ENCODE data around the gene MORN3. TPM values are rescaled to one million over a fixed set of nuclear protein-coding genes. Genes with fewer than 3 reads are reported as not detected.

The MORN3 gene
- total and polyA plus RNA-seq, 2 of the 8 experiments (the other 6 are each of a cell fraction or from before 2014, with no cell fraction given) = 0.39 to 0.93 TPM

DNA sequence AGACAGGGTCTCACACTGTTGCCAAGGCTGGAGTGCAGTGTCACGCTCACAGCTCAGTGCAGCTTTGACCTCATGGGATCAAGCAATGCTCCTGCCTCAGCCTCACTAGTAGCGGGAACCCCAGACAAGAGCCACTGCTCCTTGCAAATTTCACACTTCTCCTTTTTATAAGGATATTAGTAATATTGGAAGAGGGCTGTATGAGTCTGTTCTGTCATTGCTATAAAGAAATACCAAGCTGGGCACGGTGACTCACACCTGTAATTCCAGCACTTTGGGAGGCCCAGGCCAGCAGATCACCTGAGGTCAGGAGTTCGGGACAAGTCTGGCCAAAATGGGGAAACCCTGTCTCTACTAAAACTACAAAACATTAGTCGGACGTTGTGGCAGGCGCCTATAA is 56.0 kb downstream of the MORN3 start:
- Histone ChIP-seq H2BK12ac (ENCODE audit: low read depth, low read length) (no peak overlapping the region), H3K9ac (replicated peaks in 1 of 4; ENCODE audit: extremely low read depth in 1 of 4, low read depth in 3 of 4, low read length in 3 of 4) (no peak overlapping the region), H3K14ac (ENCODE audit: insufficient read length) (no peak overlapping the region), H3K4me2 (ENCODE audit: insufficient read depth in 1 of 2, low read depth in 2 of 2, low read length in 2 of 2) (no peak overlapping the region), H3K27ac (ENCODE audit: low read depth, low read length) (no peak overlapping the region), H3K79me2 (ENCODE audit: control insufficient read depth in 1 of 2, insufficient read depth in 2 of 2, low read length in 2 of 2) (no peaks in the 10 kb centered on the region), H2BK20ac (ENCODE audit: low read length) (no peak overlapping the region; the same call in 1 of the 2 replicates), H3K23ac (ENCODE audit: insufficient read length) (no peak overlapping the region), H2AFZ (ENCODE audit: low read length) (no peak overlapping the region), H4K8ac (ENCODE audit: extremely low read depth, insufficient read depth, low read length) (no peak overlapping the region; the same call in 1 of the 2 replicates), H2BK120ac (replicated peaks; ENCODE audit: low read depth, low read length) (no peak overlapping the region), H3K9me3 (ENCODE audit: insufficient read depth in 2 of 2, low read depth in 1 of 2, low read length in 1 of 2) (no peaks in the 10 kb centered on the region), H3K4me1 (replicated peaks in 1 of 4; ENCODE audit: control insufficient read depth in 3 of 4, insufficient read depth in 4 of 4, low read length in 3 of 4) (peaks cover 0 to 6% (median 1%) of the 10 kb centered on the region in 4 experiments; a peak in 2 of 7 replicates), H3K4ac (replicated peaks; ENCODE audit: insufficient read length, low read depth, low read length) (no peak overlapping the region), H3K23me2 (ENCODE audit: low read depth, low read length) (no peaks in the 10 kb centered on the region), H3K56ac (replicated peaks; ENCODE audit: insufficient read length, low read depth, low read length) (no peak overlapping the region), H3K36me3 (ENCODE audit: control insufficient read depth in 2 of 4, insufficient read depth in 4 of 4, low read length in 3 of 4) (no peaks in the 10 kb centered on the region), H3K27me3 (replicated peaks in 1 of 4; ENCODE audit: control insufficient read depth in 3 of 4, extremely low read depth in 1 of 4, insufficient read depth in 3 of 4, low read length in 3 of 4) (no peaks in the 10 kb centered on the region), H3K18ac (ENCODE audit: extremely low read depth, low read length) (no peak overlapping the region), H4K20me1 (replicated peaks in 1 of 2; ENCODE audit: control insufficient read depth in 1 of 2, insufficient read depth in 2 of 2, low read length in 2 of 2) (no peaks in the 10 kb centered on the region), H2BK5ac (ENCODE audit: low read depth, low read length) (no peak overlapping the region), H2AK5ac (ENCODE audit: low read depth, low read length) (no peak overlapping the region), H4K5ac (ENCODE audit: insufficient read length, low read depth, low read length) (no peak overlapping the region), H3K79me1 (ENCODE audit: low read depth, low read length) (no peaks in the 10 kb centered on the region), H4K91ac (replicated peaks; ENCODE audit: insufficient read length, low read length) (no peak overlapping the region), H3K4me3 (ENCODE audit: extremely low read depth in 1 of 4, insufficient read depth in 2 of 4, low read depth in 3 of 4, low read length in 4 of 4) (no peak overlapping the region), H2BK15ac (ENCODE audit: low read length) (no peak overlapping the region)
- FAIRE-seq = no peak
- ChIA-PET CTCF (ENCODE audit: partially characterized antibody) (interaction anchor here (1.5 to 3.4 kb wide), 3 partner anchors 10 to 14 kb away, joined by 3 to 13 read pairs (median 8); no protein-coding TSS in a partner anchor), POLR2A (ENCODE audit: partially characterized antibody) (interaction anchor here (0.6 to 6.9 kb wide), 3 partner anchors 13 to 118 kb away, joined by 5 to 104 read pairs (median 53); partner anchors contain the start of gene KDM2B)
- DNase-seq (ENCODE audit: low read depth in 1 of 2, low spot score in 2 of 2) = no peak
- WGBS, 2 experiments (ENCODE audit: extremely low coverage in 1 of 2, insufficient coverage in 1 of 2, insufficient read length in 1 of 2, insufficient replicate concordance in 2 of 2, low coverage in 1 of 2, low lambda C conversion rate in 2 of 2, missing lambda C conversion rate in 1 of 2) = 95% methylated on average over 7 of the region's 7 CpGs; no CpG with 5 or more reads in 1 of the 2 experiments
- no peak for TF ChIP-seq ASH2L (IDR thresholded peaks at IDR 0.05; ENCODE audit: low read length)
- TF ChIP-seq GABPA (IDR thresholded peaks at IDR 0.05; ENCODE audit: borderline replicate concordance, insufficient read depth, low read length) = no peak

All from H1 (cell line).